ENCODE measurements around the gene TEX14. TPM values are rescaled to one million over a fixed set of nuclear protein-coding genes. Genes with fewer than 3 reads are reported as not detected.

TEX14 gene
- polyA plus RNA-seq, 1 donor (not counting 4 experiments of a cell fraction or from before 2014, with no cell fraction given) = 0.16 TPM

GRCh38 chr17:58605986-58606385, 85.9 kb downstream of the TEX14 start:
- H3K9ac ChIP-seq (ENCODE audit: control insufficient read depth, extremely low read depth, insufficient read depth, low read length) = no peak overlapping the region
- H3K4me1 ChIP-seq (ENCODE audit: control insufficient read depth, extremely low read depth, insufficient read depth, low read length) = no peaks in the 10 kb centered on the region
- TF ChIP-seq EZH2 (IDR thresholded peaks at IDR 0.05; ENCODE audit: low read length) (no peak), CTCF (optimal IDR thresholded peaks at IDR 0.05 in 1 of 3, IDR thresholded peaks at IDR 0.05 in 1 of 3, conservative IDR thresholded peaks at IDR 0.05 in 1 of 3; ENCODE audit: extremely low read depth in 1 of 3, insufficient read depth in 2 of 3, low read length in 3 of 3) (no peak)
- H3K36me3 ChIP-seq (ENCODE audit: control insufficient read depth in 2 of 2, extremely low read depth in 1 of 2, insufficient read depth in 2 of 2, low read length in 2 of 2) = no peaks in the 10 kb centered on the region
- no peaks in the 10 kb centered on the region for H3K9me3 ChIP-seq (ENCODE audit: control insufficient read depth, low read depth, low read length)
- dilution Hi-C loops (cut with MboI; ENCODE audit: extremely low pct_ligation_motif_present, low sequenced_read_pairs) = no loop called here
- no peaks in the 10 kb centered on the region for H4K20me1 ChIP-seq (ENCODE audit: control insufficient read depth, extremely low read depth, insufficient read depth, low read length)
- FAIRE-seq (no peak), DNase-seq (ENCODE audit: low read depth, low spot score) (no peak)
- H3K9me1 ChIP-seq (ENCODE audit: control insufficient read depth, extremely low read depth, insufficient read depth, low read length) = no peaks in the 10 kb centered on the region
- H2AFZ ChIP-seq (ENCODE audit: control insufficient read depth, low read length) = no peak overlapping the region
- no peak overlapping the region for H3K4me3 ChIP-seq (ENCODE audit: control insufficient read depth in 2 of 3, extremely low read depth in 1 of 3, insufficient read depth in 2 of 3, low read depth in 1 of 3, low read length in 3 of 3)
- no peak overlapping the region for H3K4me2 ChIP-seq (ENCODE audit: control insufficient read depth, extremely low read depth, insufficient read depth, low read depth, low read length)
- H3K79me2 ChIP-seq (ENCODE audit: control insufficient read depth, insufficient read depth, low read length) = no peaks in the 10 kb centered on the region
- no peaks in the 10 kb centered on the region for H3K27me3 ChIP-seq (ENCODE audit: control insufficient read depth, extremely low read depth, insufficient read depth, low read length)
- no peak overlapping the region for H3K27ac ChIP-seq (ENCODE audit: control insufficient read depth, insufficient read depth, low read length)

- FAIRE-seq = no peak
- dilution Hi-C loops (cut with MboI; ENCODE audit: extremely low pct_ligation_motif_present, low sequenced_read_pairs) = no loop called here
- no peak for TF ChIP-seq CTCF (optimal IDR thresholded peaks at IDR 0.05 in 1 of 3, IDR thresholded peaks at IDR 0.05 in 1 of 3, conservative IDR thresholded peaks at IDR 0.05 in 1 of 3; ENCODE audit: extremely low read depth in 1 of 3, insufficient read depth in 2 of 3, low read length in 3 of 3)
- TF ChIP-seq EZH2 (IDR thresholded peaks at IDR 0.05; ENCODE audit: low read length) = no peak
Measured at GRCh38 chr17:58605470-58605869, 86.4 kb downstream of the TEX14 start.

More at GRCh38 chr17:58605470-58605869, 86.4 kb downstream of the TEX14 start:
- DNase-seq (ENCODE audit: low read depth, low spot score) = no peak
- Histone ChIP-seq H3K9me1 (ENCODE audit: control insufficient read depth, extremely low read depth, insufficient read depth, low read length) (no peaks in the 10 kb centered on the region), H3K9me3 (ENCODE audit: control insufficient read depth, low read depth, low read length) (no peaks in the 10 kb centered on the region), H3K79me2 (ENCODE audit: control insufficient read depth, insufficient read depth, low read length) (no peaks in the 10 kb centered on the region), H3K9ac (ENCODE audit: control insufficient read depth, extremely low read depth, insufficient read depth, low read length) (no peak overlapping the region), H3K36me3 (ENCODE audit: control insufficient read depth in 2 of 2, extremely low read depth in 1 of 2, insufficient read depth in 2 of 2, low read length in 2 of 2) (no peaks in the 10 kb centered on the region), H3K4me2 (ENCODE audit: control insufficient read depth, extremely low read depth, insufficient read depth, low read depth, low read length) (no peak overlapping the region), H3K4me3 (ENCODE audit: control insufficient read depth in 2 of 3, extremely low read depth in 1 of 3, insufficient read depth in 2 of 3, low read depth in 1 of 3, low read length in 3 of 3) (no peak overlapping the region), H2AFZ (ENCODE audit: control insufficient read depth, low read length) (no peak overlapping the region), H4K20me1 (ENCODE audit: control insufficient read depth, extremely low read depth, insufficient read depth, low read length) (no peaks in the 10 kb centered on the region), H3K4me1 (ENCODE audit: control insufficient read depth, extremely low read depth, insufficient read depth, low read length) (no peaks in the 10 kb centered on the region), H3K27ac (ENCODE audit: control insufficient read depth, insufficient read depth, low read length) (no peak overlapping the region), H3K27me3 (ENCODE audit: control insufficient read depth, extremely low read depth, insufficient read depth, low read length) (no peaks in the 10 kb centered on the region)

Measured in keratinocyte (primary cell).